H9 (cell line): ENCODE measurements around the gene RABL3. TPM values are rescaled to one million over a fixed set of nuclear protein-coding genes. Genes with fewer than 3 reads are reported as not detected.

ENCODE experiments used
- DNase-seq: peaks from one replicate; pipeline ENCODE4 v3.0.0-alpha.2; 2017
- H2AFZ ChIP-seq: one replicate; pipeline ENCODE4 v1.6.1; 2013; ENCODE audit warnings: mild to moderate bottlenecking, low read length, control low read depth, moderate library complexity
- H2AK5ac ChIP-seq: 2 replicates; pipeline ENCODE4 v1.6.1; 2013; ENCODE audit warnings: low read length, control low read depth, mixed read lengths; ENCODE audit not compliant: insufficient read length
- H2BK120ac ChIP-seq: one replicate; pipeline ENCODE4 v1.6.1; 2013; ENCODE audit warnings: low read depth, mild to moderate bottlenecking, low read length, control low read depth, inconsistent platforms; ENCODE audit not compliant: poor library complexity, severe bottlenecking
- H2BK12ac ChIP-seq: 2 replicates; pipeline ENCODE4 v1.6.1; 2013; ENCODE audit warnings: low read length, control low read depth, mixed read lengths, low read depth; ENCODE audit not compliant: insufficient read length
- H2BK15ac ChIP-seq: 2 replicates; pipeline ENCODE4 v1.6.1; 2013; ENCODE audit warnings: low read depth, low read length, control low read depth
- H2BK20ac ChIP-seq: one replicate; pipeline ENCODE4 v1.6.1; 2013; ENCODE audit warnings: low read depth, mild to moderate bottlenecking, low read length, control low read depth, inconsistent platforms; ENCODE audit not compliant: poor library complexity, severe bottlenecking
- H2BK5ac ChIP-seq: 2 replicates; pipeline ENCODE4 v1.6.1; 2013; ENCODE audit warnings: low read length, control low read depth, mixed read lengths; ENCODE audit not compliant: insufficient read length
- H3K14ac ChIP-seq: 2 replicates; pipeline ENCODE4 v1.6.1; 2013; ENCODE audit warnings: low read length, control low read depth; ENCODE audit not compliant: insufficient read depth
- H3K18ac ChIP-seq: 2 replicates; pipeline ENCODE4 v1.6.1; 2013; ENCODE audit warnings: low read depth, mild to moderate bottlenecking, mixed read lengths, low read length, control low read depth; ENCODE audit not compliant: insufficient read length
- H3K23ac ChIP-seq: 2 replicates; pipeline ENCODE4 v1.6.1; 2013; ENCODE audit warnings: low read length, control low read depth, mixed read lengths, low read depth; ENCODE audit not compliant: insufficient read length
- H3K23me2 ChIP-seq: 2 replicates; pipeline ENCODE4 v1.6.1; 2013; ENCODE audit warnings: low read depth, mild to moderate bottlenecking, mixed read lengths, low read length, control low read depth; ENCODE audit not compliant: insufficient read length, poor library complexity, severe bottlenecking
- H3K27ac ChIP-seq: 2 replicates; pipeline ENCODE4 v1.5.1; 2013; ENCODE audit warnings: low read length, control low read depth, mixed read lengths, low read depth; ENCODE audit not compliant: insufficient read length
- H3K27me3 ChIP-seq: 2 replicates; pipeline ENCODE4 v1.6.1; 2013; ENCODE audit warnings: low read length, control low read depth, inconsistent platforms; ENCODE audit not compliant: insufficient read depth
- H3K4ac ChIP-seq: 2 replicates; pipeline ENCODE4 v1.6.1; 2013; ENCODE audit warnings: low read depth, mild to moderate bottlenecking, control low read depth, inconsistent platforms, low read length, moderate library complexity
- H3K4me1 ChIP-seq: 2 replicates; pipeline ENCODE4 v1.6.1; 2013; ENCODE audit warnings: low read length, control low read depth, inconsistent platforms; ENCODE audit not compliant: insufficient read depth
- H3K4me2 ChIP-seq: 2 replicates; pipeline ENCODE4 v1.6.1; 2013; ENCODE audit warnings: low read length, control low read depth, mixed read lengths; ENCODE audit not compliant: insufficient read length, insufficient read depth
- H3K56ac ChIP-seq: 2 replicates; pipeline ENCODE4 v1.6.1; 2013; ENCODE audit warnings: low read depth, mild to moderate bottlenecking, mixed read lengths, low read length, control low read depth; ENCODE audit not compliant: insufficient read length
- H3K79me1 ChIP-seq: 2 replicates; pipeline ENCODE4 v1.6.1; 2013; ENCODE audit warnings: low read depth, mild to moderate bottlenecking, moderate library complexity, low read length, control low read depth, inconsistent platforms; ENCODE audit not compliant: insufficient read depth, poor library complexity, severe bottlenecking
- H3K79me2 ChIP-seq: 2 replicates; pipeline ENCODE4 v1.6.1; 2013; ENCODE audit warnings: low read length, control low read depth, inconsistent platforms; ENCODE audit not compliant: insufficient read depth
- H3K9ac ChIP-seq: 2 replicates; pipeline ENCODE4 v1.6.1; 2013; ENCODE audit warnings: low read length, control low read depth, mixed read lengths; ENCODE audit not compliant: insufficient read length; ENCODE audit errors: extremely low read depth
- H3K9me3 ChIP-seq: one replicate; pipeline ENCODE4 v1.6.1; 2013; ENCODE audit warnings: low read depth, low read length, inconsistent platforms; ENCODE audit not compliant: control insufficient read depth
- H3T11ph ChIP-seq: one replicate; pipeline ENCODE4 v1.6.1; 2013; ENCODE audit warnings: mild to moderate bottlenecking, low read length, control low read depth, inconsistent platforms
- H4K20me1 ChIP-seq: one replicate; pipeline ENCODE4 v1.6.1; 2013; ENCODE audit not compliant: control insufficient read depth, insufficient read length, insufficient read depth
- H4K5ac ChIP-seq: 2 replicates; pipeline ENCODE4 v1.6.1; 2013; ENCODE audit warnings: low read depth, mild to moderate bottlenecking, mixed read lengths, low read length, control low read depth; ENCODE audit not compliant: insufficient read length
- H4K8ac ChIP-seq: replicated peaks from 2 replicates; pipeline ENCODE4 v1.6.1; 2013; ENCODE audit warnings: low read length, control low read depth, mixed read lengths, low read depth; ENCODE audit not compliant: insufficient read length
- H4K91ac ChIP-seq: 2 replicates; pipeline ENCODE4 v1.6.1; 2013; ENCODE audit warnings: low read depth, mild to moderate bottlenecking, moderate library complexity, mixed read lengths, low read length, control low read depth; ENCODE audit not compliant: insufficient read length
- H3K27ac Mint-ChIP-seq, 3 experiments: 2 replicates in 2 of 3; 3 replicates in 1 of 3; pipeline ENCODE4 v1.8.0; 2020 to 2021; ENCODE audit warnings: mixed read lengths in 3 of 3, mild to moderate bottlenecking in 1 of 3, moderate library complexity in 1 of 3
- H3K27me3 Mint-ChIP-seq: 2 replicates; pipeline ENCODE4 v1.8.0; 2021; ENCODE audit warnings: low read depth, mild to moderate bottlenecking, moderate library complexity, mixed read lengths
- H3K36me3 Mint-ChIP-seq, 3 experiments: 2 replicates in 2 of 3; 3 replicates in 1 of 3; pipeline ENCODE4 v1.8.0; 2020 to 2021; ENCODE audit warnings: low read depth in 3 of 3, mixed read lengths in 3 of 3; ENCODE audit not compliant: insufficient read depth in 1 of 3
- H3K4me1 Mint-ChIP-seq, 2 experiments: 2 replicates each; pipeline ENCODE4 v1.8.0; 2020; ENCODE audit warnings: mixed read lengths in 2 of 2
- H3K4me3 Mint-ChIP-seq, 2 experiments: 2 replicates in 1 of 2; 3 replicates in 1 of 2; pipeline ENCODE4 v1.8.0; 2020 to 2021; ENCODE audit warnings: mild to moderate bottlenecking in 2 of 2, mixed read lengths in 2 of 2, moderate library complexity in 1 of 2
- H3K9me3 Mint-ChIP-seq, 2 experiments: 2 replicates in 1 of 2; 3 replicates in 1 of 2; pipeline ENCODE4 v1.8.0; 2020; ENCODE audit warnings: mild to moderate bottlenecking in 2 of 2, mixed read lengths in 2 of 2, moderate library complexity in 1 of 2
- WGBS: extraction: QIAGEN DNeasy Blood & Tissue Kit; methylation state at CpG from one replicate; pipeline ENCODE4 v1.1.7; 2013; ENCODE audit warnings: missing lambda C conversion rate, low lambda C conversion rate, mixed read lengths; ENCODE audit not compliant: insufficient read length; ENCODE audit errors: extremely low coverage; 5-methylcytosine and 5-hydroxymethylcytosine counted together
- total RNA-seq: library from RNA; stranded (reverse); gene quantifications from 2 replicates; pipeline ENCODE4 v1.2.1, GENCODE V29; 2021
- TF ChIP-seq, protein P1 (sequence below): fragments of 200-600 bp; sonication (generic); conservative IDR thresholded peaks from 3 replicates; pipeline ENCODE4 v1.8.0; 2021; ENCODE audit warnings: antibody characterized with exemption, mild to moderate bottlenecking

Gene RABL3
- total RNA-seq, 1 experiment from 2014 or later, result 26.7 TPM

DNA sequence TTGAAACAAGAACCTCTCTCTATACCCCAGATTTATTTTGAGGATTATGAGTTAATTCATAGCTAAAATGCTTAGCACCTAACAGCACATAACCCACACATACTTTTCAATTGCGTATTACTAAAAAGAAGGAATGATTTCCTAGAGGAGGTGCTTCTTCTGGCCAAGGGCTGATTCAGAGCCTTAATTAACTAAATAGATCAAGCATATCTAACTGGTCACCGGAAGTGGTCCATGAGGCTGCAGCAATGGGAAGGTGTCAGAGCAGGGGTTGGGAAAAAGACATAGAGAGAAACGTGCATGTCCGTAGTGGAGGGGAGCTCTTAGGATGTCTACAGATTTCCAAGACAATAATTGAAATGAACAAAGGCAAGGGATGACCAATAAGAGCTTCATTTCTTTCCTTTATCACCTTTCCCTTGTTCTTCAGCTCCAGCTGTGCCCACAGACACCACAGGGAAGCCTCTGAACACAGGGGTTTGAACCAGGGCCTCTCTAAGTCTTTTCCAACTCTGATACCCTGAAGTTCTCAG is 60.7 kb downstream of the RABL3 start:
- TF ChIP-seq, protein P1, sequence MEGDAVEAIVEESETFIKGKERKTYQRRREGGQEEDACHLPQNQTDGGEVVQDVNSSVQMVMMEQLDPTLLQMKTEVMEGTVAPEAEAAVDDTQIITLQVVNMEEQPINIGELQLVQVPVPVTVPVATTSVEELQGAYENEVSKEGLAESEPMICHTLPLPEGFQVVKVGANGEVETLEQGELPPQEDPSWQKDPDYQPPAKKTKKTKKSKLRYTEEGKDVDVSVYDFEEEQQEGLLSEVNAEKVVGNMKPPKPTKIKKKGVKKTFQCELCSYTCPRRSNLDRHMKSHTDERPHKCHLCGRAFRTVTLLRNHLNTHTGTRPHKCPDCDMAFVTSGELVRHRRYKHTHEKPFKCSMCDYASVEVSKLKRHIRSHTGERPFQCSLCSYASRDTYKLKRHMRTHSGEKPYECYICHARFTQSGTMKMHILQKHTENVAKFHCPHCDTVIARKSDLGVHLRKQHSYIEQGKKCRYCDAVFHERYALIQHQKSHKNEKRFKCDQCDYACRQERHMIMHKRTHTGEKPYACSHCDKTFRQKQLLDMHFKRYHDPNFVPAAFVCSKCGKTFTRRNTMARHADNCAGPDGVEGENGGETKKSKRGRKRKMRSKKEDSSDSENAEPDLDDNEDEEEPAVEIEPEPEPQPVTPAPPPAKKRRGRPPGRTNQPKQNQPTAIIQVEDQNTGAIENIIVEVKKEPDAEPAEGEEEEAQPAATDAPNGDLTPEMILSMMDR, result no peak
- no peak overlapping the region for H4K5ac ChIP-seq
- WGBS, result no CpG with 5 or more reads among the region's 4 CpGs

More for the DNA sequence above, 60.7 kb downstream of the RABL3 start:
- H3K14ac ChIP-seq, result no peak overlapping the region
- no peak overlapping the region for H3T11ph ChIP-seq
- H3K4me1 ChIP-seq, result peaks cover 3% of the 10 kb centered on the region; the same call in 1 of the 2 replicates
- Mint-ChIP-seq H3K4me3 (no peak overlapping the region), H3K4me1 (peaks cover 58 to 63% of the 10 kb centered on the region in 2 experiments), H3K9me3 (peaks cover 7 to 8% of the 10 kb centered on the region in 2 experiments; a peak in 4 of 5 replicates), H3K36me3 (peaks cover 0 to 10% (median 8%) of the 10 kb centered on the region in 3 experiments; a peak in 5 of 7 replicates), H3K27me3 (no peaks in the 10 kb centered on the region), H3K27ac (peak overlapping the region in 2 of 3 experiments; percentile 80 to 82; a peak in 6 of 7 replicates)
- no peak overlapping the region for H3K23ac ChIP-seq
- no peak overlapping the region for H2BK5ac ChIP-seq
- H3K79me1 ChIP-seq, result no peaks in the 10 kb centered on the region
- H3K27me3 ChIP-seq, result no peaks in the 10 kb centered on the region
- H3K23me2 ChIP-seq, result no peaks in the 10 kb centered on the region
- H3K79me2 ChIP-seq, result no peaks in the 10 kb centered on the region
- no peak overlapping the region for H3K4ac ChIP-seq
- H4K91ac ChIP-seq, result no peak overlapping the region
- no peak overlapping the region for H2BK15ac ChIP-seq
- no peak overlapping the region for H2BK12ac ChIP-seq
- H2AFZ ChIP-seq, result no peak overlapping the region
- no peak overlapping the region for H4K8ac ChIP-seq
- H3K56ac ChIP-seq, result no peak overlapping the region
- H2AK5ac ChIP-seq, result no peak overlapping the region
- H3K27ac ChIP-seq, result no peak overlapping the region
- no peaks in the 10 kb centered on the region for H4K20me1 ChIP-seq
- H3K9me3 ChIP-seq, result no peaks in the 10 kb centered on the region
- no peak overlapping the region for H2BK120ac ChIP-seq
- no peak overlapping the region for H3K18ac ChIP-seq
- DNase-seq, result no peak
- H3K4me2 ChIP-seq, result no peak overlapping the region
- no peak overlapping the region for H2BK20ac ChIP-seq
- H3K9ac ChIP-seq, result no peak overlapping the region
